ENCODE data around the gene BMP7.
"Not testable (repeated sequence)": the region's sequence is repeated elsewhere in the genome, so short reads cannot be mapped to it uniquely, and the experiment has no call there.

The BMP7 gene

DNA sequence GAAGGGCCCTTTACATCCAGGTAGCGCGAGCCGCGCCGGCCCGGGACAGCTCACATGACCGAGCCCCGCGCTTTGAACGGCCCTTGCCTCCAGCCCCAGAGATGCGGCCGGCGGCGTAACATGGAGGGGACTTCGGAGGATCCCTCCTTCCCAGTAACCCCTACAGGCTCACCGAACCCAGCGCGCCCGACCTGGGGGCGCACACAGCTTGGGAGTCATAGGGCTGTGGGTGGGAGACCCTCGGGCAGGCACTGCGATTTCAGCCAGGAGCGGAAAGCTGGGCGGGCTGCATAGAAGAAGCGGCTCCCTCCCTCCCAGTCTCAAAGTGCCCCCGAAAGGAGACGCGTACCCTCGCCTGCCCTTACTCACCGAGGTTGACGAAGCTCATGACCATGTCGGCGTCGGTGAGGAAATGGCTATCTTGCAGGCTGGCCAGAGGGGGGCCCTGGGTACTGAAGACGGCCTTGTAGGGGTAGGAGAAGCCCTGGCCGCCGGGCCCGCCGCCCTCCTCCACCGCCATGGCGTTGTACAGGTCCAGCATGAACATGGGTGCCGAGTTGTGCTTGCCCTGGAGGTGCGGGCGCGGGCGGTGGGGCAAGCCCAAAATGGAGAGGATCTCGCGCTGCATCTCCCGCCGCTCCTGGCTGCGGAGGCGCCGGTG is 975 bp downstream of the BMP7 start:
- DNase-seq (ENCODE audit: low read depth in 3 of 3) = no peak

DNA sequence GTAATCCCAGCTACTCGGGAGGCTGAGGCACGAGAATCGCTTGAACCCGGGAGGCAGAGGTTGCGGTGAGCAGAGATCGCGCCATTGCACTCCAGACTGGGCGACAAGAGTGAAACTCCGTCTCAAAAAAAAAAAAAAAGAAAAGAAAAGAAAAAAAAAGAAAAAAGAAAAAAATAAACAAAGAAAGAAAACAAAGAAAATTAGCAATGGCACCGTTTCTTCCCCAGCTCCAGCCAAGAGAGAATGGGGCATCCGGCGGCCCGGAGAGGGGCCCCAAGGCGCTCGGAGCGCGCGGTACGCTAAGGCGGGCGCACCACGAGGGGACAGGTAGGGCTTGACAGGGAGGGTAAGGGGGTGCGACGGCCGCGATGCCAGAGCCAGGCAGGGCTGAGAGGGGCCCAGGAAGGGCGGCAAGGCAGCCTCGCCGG is 1.5 kb downstream of the BMP7 start:
- not testable (repeated sequence) for DNase-seq (ENCODE audit: low read depth in 3 of 3)

DNA sequence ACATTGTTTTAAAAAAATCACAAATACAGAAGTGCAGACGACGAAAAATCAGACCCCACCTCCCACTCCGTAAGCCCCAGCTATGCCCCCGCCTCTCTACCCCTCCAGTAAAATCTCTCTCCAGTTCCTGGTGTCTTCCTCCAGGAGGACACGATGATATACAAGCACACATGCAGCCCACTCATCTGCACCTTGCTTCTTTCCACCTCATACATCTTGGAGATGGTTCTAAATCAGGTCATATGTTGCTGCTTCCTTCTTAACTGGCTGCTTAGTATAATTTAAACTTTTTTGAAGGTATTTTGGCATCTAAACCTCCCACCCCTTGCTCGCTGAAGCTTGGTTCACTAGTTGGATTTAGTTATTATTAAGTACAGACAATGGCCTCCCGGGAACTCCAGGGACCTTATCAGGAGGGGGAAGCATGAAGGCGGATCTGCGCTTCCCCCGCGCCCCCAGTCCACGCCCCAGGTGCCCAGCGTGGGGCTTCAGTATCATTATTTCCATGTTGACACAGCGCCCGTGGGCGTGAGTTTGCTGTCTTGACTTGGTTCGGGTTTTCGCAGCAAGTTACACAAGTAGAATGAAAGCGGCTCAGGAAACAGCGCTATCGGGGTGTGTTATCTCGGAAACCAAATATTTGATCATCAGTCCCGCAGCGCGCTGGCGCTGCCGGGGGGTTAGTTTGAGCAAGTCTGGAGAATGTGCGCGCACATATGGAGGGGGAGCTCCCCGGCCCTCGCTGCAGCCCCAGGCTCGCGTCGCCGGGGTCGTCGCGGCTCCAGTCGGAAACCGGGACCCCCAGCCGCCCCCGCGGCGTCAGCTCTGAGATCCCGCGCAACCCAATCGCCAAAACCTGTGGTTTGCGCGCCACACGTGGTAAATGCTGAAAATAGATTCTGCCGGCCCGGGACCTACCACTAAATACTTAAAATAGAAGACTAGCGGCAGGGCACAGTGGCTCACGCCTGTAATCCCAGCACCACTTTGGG is 2.3 kb downstream of the BMP7 start:
- no peak for DNase-seq (ENCODE audit: low read depth in 3 of 3)

DNA sequence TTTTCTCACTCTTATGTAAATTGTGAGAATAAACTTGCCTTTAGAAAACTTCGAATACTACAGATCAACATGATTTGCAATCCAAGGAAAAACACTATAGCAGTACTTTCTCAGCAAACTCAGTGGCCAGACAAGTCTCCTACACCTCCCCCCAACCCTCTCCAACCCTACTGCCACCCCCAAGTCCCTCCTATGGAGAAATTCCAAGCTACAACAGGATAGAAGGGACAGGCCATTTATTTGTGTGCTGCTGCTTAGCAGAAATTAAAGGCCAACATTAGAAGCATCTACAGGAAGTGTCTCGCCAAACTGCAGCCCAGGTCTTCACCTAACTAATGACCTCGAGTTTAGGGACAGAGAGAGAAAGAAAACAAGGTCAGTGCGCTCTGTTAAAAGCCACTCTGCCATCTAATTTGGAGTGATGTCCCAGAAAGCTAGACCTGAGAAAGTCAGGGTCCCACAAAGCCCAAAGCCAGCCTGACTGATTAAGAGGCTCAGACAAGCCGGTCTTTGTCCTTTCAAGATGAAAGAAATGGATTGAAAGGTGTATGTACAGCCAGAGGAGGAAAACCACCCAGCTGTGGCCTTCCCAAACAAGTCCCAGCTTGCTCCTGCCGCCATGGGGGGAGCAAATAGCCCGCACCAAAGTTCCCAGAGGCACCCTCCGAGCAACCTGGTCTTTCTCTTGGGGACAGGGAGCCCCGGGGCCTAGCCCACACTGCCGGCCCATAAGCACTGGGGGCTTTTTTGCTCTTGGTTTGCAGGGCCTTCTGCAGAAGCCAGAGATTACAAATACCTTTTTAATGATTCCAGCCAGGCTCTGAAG is 3.4 kb downstream of the BMP7 start:
- no peak for DNase-seq (ENCODE audit: low read depth in 3 of 3)

DNA sequence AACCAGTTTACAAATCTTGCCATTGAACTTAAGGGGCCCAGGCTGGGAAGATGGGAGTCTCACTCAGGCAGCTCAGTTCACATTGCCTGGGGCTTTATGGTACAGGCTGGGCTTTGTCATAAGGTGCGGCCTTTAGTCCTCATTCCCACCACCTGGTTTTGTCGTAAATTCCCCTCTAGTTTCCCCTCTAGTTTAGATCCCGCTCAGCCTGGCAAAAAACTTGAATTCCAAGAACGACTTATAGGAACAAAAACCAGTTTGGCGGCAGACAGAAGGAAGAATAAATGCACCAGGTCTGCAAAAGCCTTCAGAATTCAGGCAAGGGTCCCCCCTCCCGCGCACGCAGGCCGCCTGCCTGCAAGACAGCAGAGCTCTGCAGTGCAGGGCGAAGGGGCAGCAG is 4.1 kb downstream of the BMP7 start:
- no peak for DNase-seq (ENCODE audit: low read depth in 3 of 3)

DNA sequence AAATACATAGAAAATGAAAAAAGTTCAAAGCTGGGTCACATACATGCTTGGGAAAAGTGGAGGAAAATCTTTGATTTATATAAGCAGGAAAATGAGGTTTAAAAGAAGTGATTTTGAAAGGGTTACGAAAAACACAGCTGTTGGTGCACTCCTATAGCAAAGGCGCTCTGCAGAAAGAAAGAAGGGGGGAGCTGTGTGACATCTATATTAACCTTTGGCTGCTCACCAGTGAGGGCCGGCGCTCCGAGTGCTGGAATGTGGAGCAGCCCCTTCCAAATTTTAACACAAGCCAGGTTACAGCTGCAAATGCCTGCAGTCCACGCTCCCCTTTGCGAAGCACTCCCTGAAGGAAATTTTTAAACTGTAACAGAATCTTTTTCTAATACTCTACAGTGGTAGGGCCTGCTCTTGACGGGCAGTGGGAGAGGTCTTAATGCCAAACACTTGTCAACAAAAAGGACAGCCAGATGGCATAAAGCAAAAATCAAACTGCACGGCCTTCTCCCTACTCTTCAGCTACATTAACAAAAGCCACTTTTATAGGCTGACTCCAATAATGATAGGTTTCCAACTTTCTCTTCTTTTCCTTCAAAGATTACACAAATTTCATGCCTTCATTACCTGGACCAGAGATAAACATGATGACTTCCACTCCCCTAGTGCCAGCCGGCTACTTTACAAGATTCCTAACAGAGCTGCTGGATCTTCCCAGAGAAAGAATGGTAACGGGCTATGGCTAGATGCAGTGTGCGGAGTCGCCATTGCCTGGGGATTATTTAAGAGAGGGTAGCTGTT is 4.8 kb downstream of the BMP7 start:
- no peak for DNase-seq (ENCODE audit: low read depth in 3 of 3)

DNA sequence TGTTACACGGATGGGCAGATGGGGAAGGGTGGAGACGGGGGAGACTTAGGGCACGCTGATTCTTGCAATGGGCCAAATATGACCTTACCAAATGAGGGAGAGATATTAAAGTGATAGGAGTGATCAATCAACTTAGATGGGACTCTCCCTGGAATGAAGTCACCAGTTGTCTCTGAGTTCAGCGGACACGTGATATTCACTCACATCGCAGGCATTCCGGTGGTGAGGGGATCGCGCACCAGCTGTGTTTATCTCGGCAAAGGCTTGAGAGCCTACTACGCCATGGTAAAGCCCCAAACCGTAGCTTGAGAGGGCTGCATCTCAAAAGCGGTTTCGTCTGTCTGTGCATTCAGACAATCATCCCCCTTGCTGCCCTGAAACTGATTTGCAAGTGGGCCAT is 5.5 kb downstream of the BMP7 start:
- DNase-seq (ENCODE audit: low read depth in 3 of 3) = no peak

DNA sequence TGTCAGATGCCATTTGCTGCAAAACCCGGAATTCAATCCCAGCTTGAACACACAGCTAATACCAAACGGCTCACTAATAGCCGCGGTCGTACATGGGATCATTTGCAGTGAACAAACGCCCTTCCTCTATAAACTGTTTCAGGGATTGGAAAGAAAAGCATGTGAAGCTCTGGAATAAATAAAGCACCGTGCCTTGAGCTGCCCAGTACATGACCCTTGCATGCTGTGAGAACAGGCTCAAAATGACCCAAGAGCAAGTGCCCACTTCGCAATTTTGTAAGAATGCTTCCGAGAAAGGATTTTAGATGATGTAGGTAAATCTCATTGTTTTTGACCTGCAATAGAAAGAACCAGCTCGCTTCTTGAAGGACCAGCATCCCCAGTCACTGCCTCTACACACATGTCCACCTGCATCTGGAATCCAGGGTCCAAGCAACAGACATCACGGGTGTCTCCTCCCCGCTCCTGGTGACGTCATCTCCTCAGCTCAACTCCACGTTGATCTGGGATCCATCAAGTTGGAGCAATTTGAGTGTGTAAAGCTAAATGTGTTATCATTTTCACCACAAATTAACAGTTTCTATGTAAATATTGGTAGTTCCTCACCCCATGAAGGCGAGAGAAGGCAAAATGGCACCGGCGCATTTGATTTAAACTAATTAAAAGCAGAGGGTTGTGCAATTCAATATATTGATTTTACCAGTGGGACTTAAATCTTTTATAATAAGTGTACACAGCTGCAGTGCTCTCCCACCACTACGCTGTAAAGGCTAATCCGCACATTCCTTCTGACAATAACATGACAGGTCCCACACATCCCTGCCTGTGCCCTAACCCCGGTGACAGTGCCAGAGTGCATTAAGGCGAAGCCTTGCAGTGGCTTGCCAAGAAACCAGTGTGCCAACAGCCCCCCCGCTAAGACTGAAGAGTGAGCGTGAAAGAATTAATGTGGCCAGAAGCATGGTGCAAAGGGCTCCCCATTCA is 6.2 kb downstream of the BMP7 start:
- DNase-seq (ENCODE audit: low read depth in 3 of 3) = no peak

DNA sequence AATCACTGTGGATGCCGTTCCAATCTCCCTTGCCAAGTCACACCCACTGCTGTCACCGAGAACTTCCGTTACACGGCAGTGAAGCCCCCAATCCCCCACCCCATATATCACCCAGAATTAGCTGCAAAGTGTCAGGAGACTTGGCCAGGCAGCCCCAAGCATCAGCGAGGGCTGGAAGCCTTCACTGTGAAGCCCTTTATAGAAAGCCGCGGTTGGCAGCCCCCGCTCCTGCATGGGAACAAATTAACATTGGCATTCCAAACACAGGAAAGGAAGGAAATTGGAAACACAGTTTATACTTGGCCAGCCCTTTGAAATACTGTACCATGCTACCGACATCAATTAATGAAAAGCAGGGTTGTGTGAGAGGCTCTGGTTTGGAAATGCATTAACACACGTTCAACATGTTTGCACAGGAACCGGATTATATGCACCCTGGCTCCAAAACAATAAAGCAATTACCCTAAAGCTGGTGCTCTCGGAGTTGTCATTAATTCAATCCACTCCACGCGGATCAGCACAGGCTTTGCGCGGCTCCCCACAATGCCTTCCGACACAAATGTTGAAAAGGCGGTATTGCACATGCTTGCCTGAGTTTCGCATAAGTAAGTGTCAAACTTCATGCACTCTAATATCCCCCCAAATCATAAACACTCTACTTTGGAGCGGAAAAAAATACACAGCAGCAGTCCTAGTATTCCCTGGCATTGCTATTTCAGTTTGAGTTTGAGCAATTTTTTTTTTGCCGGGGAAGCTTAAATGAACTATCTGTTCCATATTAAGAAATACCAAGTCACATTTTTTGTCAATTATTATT is 7.1 kb downstream of the BMP7 start:
- no peak for DNase-seq (ENCODE audit: low read depth in 3 of 3)

DNA sequence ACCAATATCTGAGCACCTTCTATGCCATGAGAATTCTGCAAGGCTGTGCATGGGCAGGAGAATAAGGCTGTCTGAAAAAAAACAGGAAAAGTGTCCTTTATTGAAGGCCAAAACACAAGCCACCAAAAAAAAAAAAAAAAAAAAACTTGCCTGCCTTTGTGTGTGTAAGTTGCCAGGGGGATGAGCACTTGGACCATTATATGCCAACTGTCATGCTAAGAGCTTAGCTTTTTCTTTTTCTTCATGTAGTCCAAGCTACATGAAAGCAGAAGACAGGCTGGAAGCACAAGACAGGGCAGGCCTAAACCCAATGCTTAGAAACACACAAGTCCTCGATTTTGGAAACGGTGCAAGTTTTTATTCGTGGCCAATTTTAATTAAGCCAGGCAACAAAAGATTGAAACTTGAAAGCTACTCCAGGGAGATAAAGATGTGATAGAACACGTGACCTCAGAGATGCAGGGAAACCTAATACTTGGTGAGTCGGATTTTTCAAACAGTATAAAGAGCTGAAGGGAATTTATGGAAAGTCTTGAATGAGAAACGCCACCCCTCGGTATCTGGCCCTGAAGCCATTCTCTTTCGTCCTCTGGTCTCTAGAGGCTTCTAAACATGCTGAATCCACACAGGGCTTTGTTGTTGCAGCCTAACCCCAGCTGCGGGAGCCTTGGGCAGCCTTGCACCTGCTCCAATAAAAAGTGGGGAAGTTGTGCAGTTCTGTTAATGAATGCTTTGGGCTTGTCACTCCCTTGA is 8.6 kb downstream of the BMP7 start:
- DNase-seq (ENCODE audit: low read depth in 3 of 3) = no peak

DNA sequence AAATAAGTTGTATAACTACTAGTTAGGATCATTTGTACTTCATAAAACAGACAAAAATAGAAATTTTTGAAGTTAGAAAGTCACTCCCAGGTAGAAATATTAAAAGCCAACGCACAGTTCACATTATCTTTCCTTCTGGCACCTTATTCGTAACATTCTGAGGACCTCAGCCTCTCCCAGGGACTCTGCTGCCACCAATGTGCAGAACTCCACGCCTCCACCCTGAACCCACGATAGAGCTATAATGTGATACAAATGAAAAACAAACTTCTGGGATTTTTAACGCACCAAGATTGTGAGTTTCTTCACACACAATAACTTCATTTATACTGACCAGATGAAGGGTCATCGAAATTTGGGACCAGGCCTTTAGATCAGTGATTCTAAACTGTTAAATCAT is 9.5 kb downstream of the BMP7 start:
- no peak for DNase-seq (ENCODE audit: low read depth in 3 of 3)

DNA sequence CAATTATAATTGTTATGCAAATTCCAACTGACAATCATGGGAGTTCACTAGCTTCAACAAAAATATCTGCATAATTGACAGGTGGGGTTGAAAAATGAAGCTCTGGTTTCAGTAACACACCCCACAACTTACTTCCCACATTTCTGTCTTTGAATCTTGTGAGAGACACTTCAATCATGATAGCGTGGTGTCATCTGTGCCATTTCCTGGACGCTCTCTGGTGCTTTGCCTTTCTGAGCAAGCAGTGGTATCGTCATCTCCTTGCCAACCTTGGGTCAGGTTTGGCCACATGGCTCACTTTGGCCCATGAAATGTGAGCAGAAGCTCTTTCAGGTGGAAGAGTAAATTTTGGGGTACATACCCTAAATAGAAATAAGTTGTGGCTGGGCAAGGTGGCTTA is 10.2 kb downstream of the BMP7 start:
- no peak for DNase-seq (ENCODE audit: low read depth in 3 of 3)

DNA sequence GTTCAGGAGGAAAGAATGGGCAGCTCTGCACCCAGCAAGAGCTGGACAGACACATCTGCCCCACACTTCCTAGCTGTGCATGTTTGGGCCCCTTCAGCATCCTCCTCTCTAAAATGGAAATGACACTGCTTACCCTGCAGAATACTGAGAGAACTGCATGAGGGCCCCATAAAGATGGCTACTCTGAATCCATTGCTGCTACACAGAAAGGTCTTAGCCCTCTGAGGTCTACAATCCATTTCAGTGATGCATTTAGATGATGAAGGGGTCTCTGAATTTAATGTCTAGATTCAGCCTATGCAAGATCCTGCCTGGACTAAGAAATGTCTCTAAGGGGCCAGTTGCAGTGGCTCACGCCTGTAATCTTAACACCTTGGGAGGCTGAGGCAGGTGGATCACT is 11.3 kb downstream of the BMP7 start:
- no peak for DNase-seq (ENCODE audit: low read depth in 3 of 3)

DNA sequence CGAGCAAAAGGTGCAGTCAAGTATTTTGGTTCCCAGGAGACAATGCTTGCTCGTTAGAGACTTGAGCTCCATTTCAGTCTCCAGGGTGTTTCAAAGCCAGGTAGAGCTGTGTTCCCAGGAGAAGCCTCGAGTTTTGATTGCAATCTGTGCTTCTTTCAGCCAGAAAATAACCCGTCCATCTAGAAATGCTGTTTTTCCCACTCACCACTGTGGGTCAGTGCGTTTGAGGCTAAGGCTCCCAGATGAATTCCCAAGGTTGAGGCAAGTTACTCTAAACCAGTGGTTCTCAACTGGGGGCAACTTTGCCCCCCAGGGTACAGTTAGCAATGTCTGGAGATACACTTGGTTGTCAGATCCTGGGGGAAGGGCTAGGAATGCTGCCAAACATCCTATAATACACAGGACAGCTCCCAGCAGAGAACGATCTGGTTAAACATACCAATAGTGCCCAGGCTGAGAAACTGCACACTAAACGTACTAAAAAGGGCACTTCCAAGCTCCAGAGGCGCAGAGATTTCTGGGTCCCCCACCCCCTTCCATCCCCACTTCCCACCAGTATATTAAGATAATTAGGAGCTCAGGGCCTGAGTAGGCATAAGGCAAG is 13.8 kb downstream of the BMP7 start:
- DNase-seq (ENCODE audit: low read depth in 3 of 3) = no peak

DNA sequence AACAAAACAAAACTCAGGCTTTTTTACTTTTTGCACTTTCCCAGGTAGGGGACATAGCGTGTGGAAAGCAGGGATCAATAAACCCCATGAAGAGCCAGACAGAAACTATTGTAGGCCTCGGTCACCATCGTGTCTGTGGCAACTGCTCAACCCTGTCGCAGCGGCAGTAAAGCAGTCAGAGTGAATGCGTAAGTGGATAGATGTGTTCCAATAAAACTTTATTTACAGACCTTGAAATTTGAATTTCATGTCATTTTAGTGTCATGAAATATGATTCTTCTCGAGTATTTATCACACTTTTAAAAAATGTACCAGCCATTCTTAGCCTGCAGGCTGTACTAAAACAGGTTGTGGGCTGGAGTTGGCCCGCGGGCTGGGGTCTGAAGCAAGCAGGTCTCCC is 14.5 kb downstream of the BMP7 start:
- DNase-seq (ENCODE audit: low read depth in 3 of 3) = no peak

DNA sequence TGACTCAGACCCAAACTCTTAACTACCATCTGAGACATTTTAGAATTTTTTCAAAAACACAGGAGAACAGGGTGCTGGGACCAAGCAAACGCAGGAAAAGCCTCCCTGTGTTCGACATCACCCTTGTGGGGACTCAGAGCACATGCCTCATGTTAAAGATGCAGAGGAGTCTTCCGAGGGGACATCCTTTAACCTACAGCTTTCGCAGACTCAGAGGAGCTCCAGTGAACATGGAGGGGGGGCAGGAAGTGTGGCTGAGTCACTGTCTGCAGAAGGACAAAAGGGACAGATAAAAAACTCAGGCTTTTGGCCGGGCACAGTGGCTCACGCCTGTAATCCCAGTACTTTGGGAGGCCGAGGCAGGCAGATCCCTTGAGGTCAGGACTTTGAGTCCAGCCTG is 15.1 kb downstream of the BMP7 start:
- DNase-seq (ENCODE audit: low read depth in 3 of 3) = no peak

DNA sequence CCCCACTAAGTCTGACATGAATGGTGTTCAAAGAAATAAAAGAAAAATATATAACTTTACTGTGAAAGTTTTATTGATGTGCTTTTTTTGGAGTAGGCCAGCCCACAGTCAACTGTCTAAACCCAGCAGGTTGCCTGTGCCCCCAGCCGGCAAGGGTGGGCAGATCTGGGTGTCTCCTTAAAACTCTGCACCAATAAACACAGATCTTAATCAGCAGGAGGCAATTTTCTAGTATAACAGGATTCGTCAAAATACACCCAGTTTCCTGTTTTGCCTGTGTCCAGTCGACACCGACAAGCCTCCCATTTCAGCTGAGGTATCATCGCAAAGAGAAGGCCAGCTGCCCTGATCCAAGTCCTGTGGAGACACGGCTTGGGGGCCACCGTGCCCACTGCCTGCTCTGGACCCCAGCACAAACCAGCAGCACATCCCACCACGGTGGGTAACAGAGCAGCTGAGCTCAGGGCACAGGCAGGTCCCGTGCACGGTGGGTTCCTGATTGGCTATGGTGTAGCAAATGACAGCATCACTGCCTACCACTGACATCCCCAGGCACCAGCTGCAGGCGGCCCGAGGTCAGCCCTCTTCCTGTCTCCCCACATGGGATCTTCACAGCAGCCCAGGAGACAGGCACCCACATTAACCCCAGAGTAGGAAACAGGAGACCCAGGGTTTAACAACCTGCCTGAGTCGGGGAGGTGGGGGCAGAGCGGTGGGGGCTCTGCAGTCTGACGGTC is 15.7 kb downstream of the BMP7 start:
- DNase-seq (ENCODE audit: low read depth in 3 of 3) = peak in 1 of 3 donors; percentile 2

Measured in stimulated activated CD4-positive, alpha-beta T cell treated with anti-CD3 and anti-CD28 coated beads, TNF-alpha, amount 100 ng/mL, for 48 hours (primary cell).